ENCODE results near the gene GUCY2D.
"Not testable (repeated sequence)": the region's sequence is repeated elsewhere in the genome, so short reads cannot be mapped to it uniquely, and the experiment has no call there.

GUCY2D gene

GRCh38 chr17:8041979-8042378, 39.6 kb downstream of the GUCY2D start:
- DNase-seq (ENCODE audit: extremely low read depth in 1 of 2, low read depth in 1 of 2): no peak

- DNase-seq (ENCODE audit: extremely low read depth in 1 of 2, low read depth in 1 of 2): no peak
Observed at GRCh38 chr17:8044819-8045810, 42.7 kb downstream of the GUCY2D start.

GRCh38 chr17:8046306-8046928, 44.0 kb downstream of the GUCY2D start:
- DNase-seq (ENCODE audit: extremely low read depth in 1 of 2, low read depth in 1 of 2): no peak

GRCh38 chr17:8046929-8047768, 44.7 kb downstream of the GUCY2D start:
- DNase-seq (ENCODE audit: extremely low read depth in 1 of 2, low read depth in 1 of 2): no peak

- DNase-seq (ENCODE audit: extremely low read depth in 1 of 2, low read depth in 1 of 2): no peak
Observed at GRCh38 chr17:8047769-8048110, 45.3 kb downstream of the GUCY2D start.

- no peak for DNase-seq (ENCODE audit: extremely low read depth in 1 of 2, low read depth in 1 of 2)
Observed at GRCh38 chr17:8048236-8048635, 45.8 kb downstream of the GUCY2D start.

- DNase-seq (ENCODE audit: extremely low read depth in 1 of 2, low read depth in 1 of 2): no peak
Observed at GRCh38 chr17:8048736-8049135, 46.3 kb downstream of the GUCY2D start.

GRCh38 chr17:8051831-8052230, 49.4 kb downstream of the GUCY2D start:
- no peak for DNase-seq (ENCODE audit: extremely low read depth in 1 of 2, low read depth in 1 of 2)

- DNase-seq (ENCODE audit: extremely low read depth in 1 of 2, low read depth in 1 of 2): no peak
Observed at GRCh38 chr17:8052256-8053252, 50.1 kb downstream of the GUCY2D start.

- no peak for DNase-seq (ENCODE audit: extremely low read depth in 1 of 2, low read depth in 1 of 2)
Observed at GRCh38 chr17:8053600-8053999, 51.2 kb downstream of the GUCY2D start.

- no peak for DNase-seq (ENCODE audit: extremely low read depth in 1 of 2, low read depth in 1 of 2)
Observed at GRCh38 chr17:8055851-8056231, 53.4 kb downstream of the GUCY2D start.

GRCh38 chr17:8056232-8056975, 54.0 kb downstream of the GUCY2D start:
- peak; percentile 32 to 37 for DNase-seq (ENCODE audit: extremely low read depth in 1 of 2, low read depth in 1 of 2)

- DNase-seq (ENCODE audit: extremely low read depth in 1 of 2, low read depth in 1 of 2): no peak
Observed at GRCh38 chr17:8056976-8057625, 54.7 kb downstream of the GUCY2D start.

- peak; percentile 13 to 20 for DNase-seq (ENCODE audit: extremely low read depth in 1 of 2, low read depth in 1 of 2)
Observed at GRCh38 chr17:8057691-8058114, 55.3 kb downstream of the GUCY2D start.

- DNase-seq (ENCODE audit: extremely low read depth in 1 of 2, low read depth in 1 of 2): no peak
Observed at GRCh38 chr17:8059131-8059530, 56.7 kb downstream of the GUCY2D start.

- no peak for DNase-seq (ENCODE audit: extremely low read depth in 1 of 2, low read depth in 1 of 2)
Observed at GRCh38 chr17:8060274-8060673, 57.9 kb downstream of the GUCY2D start.

- not testable (repeated sequence) for DNase-seq (ENCODE audit: extremely low read depth in 1 of 2, low read depth in 1 of 2)
Observed at GRCh38 chr17:8061851-8062250, 59.4 kb downstream of the GUCY2D start.

GRCh38 chr17:8062435-8062806, 60.0 kb downstream of the GUCY2D start:
- DNase-seq (ENCODE audit: extremely low read depth in 1 of 2, low read depth in 1 of 2): no peak

Measured in stimulated activated CD8-positive, alpha-beta memory T cell treated with anti-CD3 and anti-CD28 coated beads, Interleukin-7, amount 100 ng/mL, for 48 hours (primary cell).